Endodermal cell (in vitro differentiated cells): ENCODE measurements around the gene FAM13B. TPM values are rescaled to one million over a fixed set of nuclear protein-coding genes. Genes with fewer than 3 reads are reported as not detected.

Experiments
- DNase-seq: peaks from one replicate; pipeline ENCODE4 v3.0.0-alpha.2; 2017
- H3K27ac ChIP-seq: 2 replicates; pipeline ENCODE4 v1.5.1; 2013; ENCODE audit warnings: mild to moderate bottlenecking, low read depth, low read length, moderate library complexity
- H3K27me3 ChIP-seq: 2 replicates; pipeline ENCODE4 v1.6.1; 2013; ENCODE audit warnings: mild to moderate bottlenecking, low read length, moderate library complexity; ENCODE audit not compliant: insufficient read depth, control insufficient read depth, poor library complexity, severe bottlenecking
- H3K36me3 ChIP-seq: 2 replicates; pipeline ENCODE4 v1.7.0; 2013; ENCODE audit warnings: mild to moderate bottlenecking, low read length, moderate library complexity; ENCODE audit not compliant: control insufficient read depth, insufficient read depth
- H3K4me1 ChIP-seq: one replicate; pipeline ENCODE4 v1.7.0; 2013; ENCODE audit warnings: low read length; ENCODE audit not compliant: control insufficient read depth, insufficient read depth
- H3K4me3 ChIP-seq: 2 replicates; pipeline ENCODE4 v1.5.1; 2013; ENCODE audit warnings: mild to moderate bottlenecking, low read length, moderate library complexity
- H3K9ac ChIP-seq: 2 replicates; pipeline ENCODE4 v1.6.1; 2013; ENCODE audit warnings: mild to moderate bottlenecking, low read length, moderate library complexity; ENCODE audit not compliant: poor library complexity, severe bottlenecking; ENCODE audit errors: extremely low read depth
- H3K9me3 ChIP-seq: 2 replicates; pipeline ENCODE4 v1.6.1; 2013; ENCODE audit warnings: mild to moderate bottlenecking, low read length, moderate library complexity; ENCODE audit not compliant: control insufficient read depth
- H3K27ac Mint-ChIP-seq: 2 replicates; pipeline ENCODE4 v1.8.0; 2020; ENCODE audit warnings: mixed read lengths
- H3K27me3 Mint-ChIP-seq: 2 replicates; pipeline ENCODE4 v1.8.0; 2021; ENCODE audit warnings: mild to moderate bottlenecking, mixed read lengths; ENCODE audit not compliant: insufficient read depth
- H3K36me3 Mint-ChIP-seq: 2 replicates; pipeline ENCODE4 v1.8.0; 2020; ENCODE audit warnings: low read depth, mixed read lengths
- H3K4me1 Mint-ChIP-seq: 2 replicates; pipeline ENCODE4 v1.8.0; 2020; ENCODE audit warnings: mixed read lengths
- H3K4me3 Mint-ChIP-seq: 2 replicates; pipeline ENCODE4 v1.8.0; 2020; ENCODE audit warnings: mild to moderate bottlenecking, moderate library complexity, mixed read lengths
- H3K9me3 Mint-ChIP-seq: 2 replicates; pipeline ENCODE4 v1.8.0; 2020; ENCODE audit warnings: mild to moderate bottlenecking, mixed read lengths
- WGBS, 2 experiments: methylation state at CpG; one replicate each; pipeline versions ENCODE4 v1.1.5 to v1.1.7; 2013; ENCODE audit warnings: missing lambda C conversion rate in 2 of 2, mixed read lengths in 1 of 2; ENCODE audit not compliant: insufficient coverage in 1 of 2, insufficient read length in 1 of 2; 5-methylcytosine and 5-hydroxymethylcytosine counted together
- total RNA-seq, 2 donors: library from RNA; stranded (reverse); fragmentation: NEBNext Ultra II Directional in 1 of 2; extraction: Animal tissue kit (Norgen Biotek cat#: 25700) in 1 of 2; gene quantifications; 2 replicates in 1 of 2; 3 replicates in 1 of 2; pipeline ENCODE4 v1.2.1, GENCODE V29; 2021
- TF ChIP-seq, protein P1 (sequence below): fragments of 200-600 bp; sonication (generic); conservative IDR thresholded peaks from 2 replicates; pipeline ENCODE4 v1.5.0; 2021; ENCODE audit warnings: antibody characterized with exemption, mild to moderate bottlenecking

Gene FAM13B
- total RNA-seq, 2 donors from 2014 or later = 22.9 to 28.7 TPM

DNA sequence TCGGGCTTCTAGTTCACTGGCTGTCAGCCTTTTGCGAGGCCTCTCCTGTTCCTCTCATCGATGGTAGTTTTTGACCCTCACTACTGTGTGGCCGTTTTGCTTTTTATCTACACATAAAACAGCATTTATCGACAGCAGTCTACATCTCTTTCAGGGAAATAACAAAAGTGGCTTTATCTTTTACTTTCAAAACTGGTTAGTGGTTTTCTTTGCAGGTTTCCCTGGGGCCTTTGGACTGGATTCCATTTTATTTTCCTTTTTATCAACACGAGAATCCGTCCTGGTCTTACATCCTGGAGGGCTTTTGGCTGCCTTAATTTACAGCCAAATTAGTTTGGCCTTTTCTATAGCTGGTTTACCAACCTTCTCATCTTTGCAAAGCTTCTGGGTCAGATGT is 144.4 kb downstream of the FAM13B start:
- no peak overlapping the region for H3K9ac ChIP-seq
- no peak for DNase-seq
- Mint-ChIP-seq H3K27ac (peak overlapping the region; percentile 78), H3K9me3 (no peaks in the 10 kb centered on the region), H3K36me3 (no peaks in the 10 kb centered on the region), H3K27me3 (no peaks in the 10 kb centered on the region), H3K4me3 (peak overlapping the region; percentile 47), H3K4me1 (no peaks in the 10 kb centered on the region)
- WGBS, 2 experiments = 82 to 88% methylated on average over 6 to 7 of the region's 7 CpGs
- no peaks in the 10 kb centered on the region for H3K27me3 ChIP-seq
- no peaks in the 10 kb centered on the region for H3K36me3 ChIP-seq
- peak overlapping the region; percentile 30 for H3K27ac ChIP-seq
- H3K4me1 ChIP-seq = no peaks in the 10 kb centered on the region
- H3K9me3 ChIP-seq = no peaks in the 10 kb centered on the region
- TF ChIP-seq, protein P1, sequence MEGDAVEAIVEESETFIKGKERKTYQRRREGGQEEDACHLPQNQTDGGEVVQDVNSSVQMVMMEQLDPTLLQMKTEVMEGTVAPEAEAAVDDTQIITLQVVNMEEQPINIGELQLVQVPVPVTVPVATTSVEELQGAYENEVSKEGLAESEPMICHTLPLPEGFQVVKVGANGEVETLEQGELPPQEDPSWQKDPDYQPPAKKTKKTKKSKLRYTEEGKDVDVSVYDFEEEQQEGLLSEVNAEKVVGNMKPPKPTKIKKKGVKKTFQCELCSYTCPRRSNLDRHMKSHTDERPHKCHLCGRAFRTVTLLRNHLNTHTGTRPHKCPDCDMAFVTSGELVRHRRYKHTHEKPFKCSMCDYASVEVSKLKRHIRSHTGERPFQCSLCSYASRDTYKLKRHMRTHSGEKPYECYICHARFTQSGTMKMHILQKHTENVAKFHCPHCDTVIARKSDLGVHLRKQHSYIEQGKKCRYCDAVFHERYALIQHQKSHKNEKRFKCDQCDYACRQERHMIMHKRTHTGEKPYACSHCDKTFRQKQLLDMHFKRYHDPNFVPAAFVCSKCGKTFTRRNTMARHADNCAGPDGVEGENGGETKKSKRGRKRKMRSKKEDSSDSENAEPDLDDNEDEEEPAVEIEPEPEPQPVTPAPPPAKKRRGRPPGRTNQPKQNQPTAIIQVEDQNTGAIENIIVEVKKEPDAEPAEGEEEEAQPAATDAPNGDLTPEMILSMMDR = no peak
- no peak overlapping the region for H3K4me3 ChIP-seq

Other genes starting within 250 kb of the FAM13B start
- gene MYOT, start 165.2 kb downstream of the FAM13B start, total RNA-seq = not detected
- not detected for gene PKD2L2, start 143.6 kb downstream of the FAM13B start, total RNA-seq
- 1 to 10 TPM in 1 of 2 donors, under 1 TPM in 1; 0.49 to 2.2 TPM for gene WNT8A, start 51.0 kb upstream of the FAM13B start, total RNA-seq
- gene NME5, start 106.3 kb upstream of the FAM13B start, total RNA-seq = 1 to 10 TPM; 4.7 to 9.2 TPM
- 100 to 1,000 TPM; 120 to 122 TPM for gene BRD8, start 145.6 kb upstream of the FAM13B start, total RNA-seq
- gene KIF20A, start 146.0 kb upstream of the FAM13B start, total RNA-seq = 10 to 100 TPM; 58.0 to 74.6 TPM
- gene CDC23, start 180.2 kb upstream of the FAM13B start, total RNA-seq = 10 to 100 TPM; 40.9 to 45.7 TPM
- under 1 TPM in 1 of 2 donors, not detected in 1; 0.13 TPM for gene GFRA3, start 241.5 kb upstream of the FAM13B start, total RNA-seq